ENCODE data around the gene PDGFB.

The PDGFB gene

DNA sequence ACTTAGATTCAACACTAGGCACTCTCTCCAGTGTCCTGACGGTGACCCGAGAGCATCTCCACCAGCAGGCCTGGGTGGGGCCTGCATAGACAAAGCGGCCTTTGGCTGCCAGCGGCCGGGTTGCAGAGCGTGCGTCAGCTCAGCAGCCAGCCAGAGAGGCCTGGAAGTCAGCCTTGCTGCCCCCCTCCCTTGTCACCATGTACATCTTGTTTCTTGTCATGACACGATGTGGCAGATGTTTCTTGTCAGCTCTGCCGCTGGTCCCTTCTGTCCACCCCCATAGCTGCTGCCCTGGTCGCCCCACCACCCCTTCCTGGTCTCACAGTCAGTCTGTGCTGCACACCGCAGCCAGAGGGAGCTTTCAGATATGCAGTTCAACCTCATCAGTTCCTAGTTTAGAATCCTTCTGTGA, 59.2 kb downstream of the PDGFB start:
- TF ChIP-seq CTCF (IDR thresholded peaks at IDR 0.05), result no peak

DNA sequence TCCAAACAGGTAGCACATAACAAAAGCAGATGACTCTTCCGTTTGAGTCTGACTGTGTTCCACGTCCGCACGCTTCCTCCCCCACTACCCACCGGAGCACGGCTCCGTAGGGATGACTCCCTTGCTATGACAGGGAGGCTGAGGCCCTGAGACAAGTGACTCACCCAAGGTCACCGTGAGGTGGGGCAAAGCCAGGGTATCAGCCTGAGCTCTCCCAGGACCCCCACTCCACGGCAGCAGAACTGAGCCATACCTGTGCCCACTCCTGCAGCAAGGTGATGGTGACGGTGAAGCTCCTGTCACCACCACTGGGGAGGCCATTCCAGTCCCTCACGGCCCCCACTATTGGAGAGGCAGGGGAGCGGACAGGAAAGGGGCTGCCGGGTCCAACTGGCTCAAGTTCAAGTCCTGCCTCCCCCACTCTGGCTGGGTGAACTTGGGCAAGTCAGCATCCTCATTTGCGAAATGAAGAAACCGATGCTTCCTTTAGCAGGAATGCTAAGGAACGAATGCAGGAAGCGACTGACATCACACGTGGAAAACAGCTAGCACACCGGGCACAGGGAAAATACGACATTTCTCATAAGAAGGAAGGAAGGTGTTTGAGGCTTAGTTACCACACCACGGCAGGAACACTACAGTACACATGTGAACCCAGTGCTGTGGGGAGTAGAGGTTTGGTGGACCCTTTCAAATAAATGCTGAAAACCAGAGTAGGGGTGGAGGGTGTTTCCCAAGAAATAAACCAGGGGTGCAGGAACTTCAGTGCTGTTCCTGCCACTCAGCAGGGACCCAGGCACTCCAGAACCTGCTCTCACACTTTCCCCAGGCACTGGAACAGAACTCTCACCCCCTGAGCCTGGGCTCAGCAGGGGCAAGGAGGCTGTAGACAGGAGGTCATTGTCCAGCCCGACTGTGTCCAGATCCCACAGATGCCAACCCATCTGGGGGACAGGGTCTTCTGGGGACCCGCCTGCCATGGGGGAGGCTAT, 59.9 kb downstream of the PDGFB start:
- TF ChIP-seq CTCF (IDR thresholded peaks at IDR 0.05), result no peak

GRCh38 chr22:39183991-39184585, 60.7 kb downstream of the PDGFB start:
- no peak for TF ChIP-seq CTCF (IDR thresholded peaks at IDR 0.05)

- no peak for TF ChIP-seq CTCF (IDR thresholded peaks at IDR 0.05)
These were observed 62.2 kb downstream of the PDGFB start for GRCh38 chr22:39182478-39183030.

DNA sequence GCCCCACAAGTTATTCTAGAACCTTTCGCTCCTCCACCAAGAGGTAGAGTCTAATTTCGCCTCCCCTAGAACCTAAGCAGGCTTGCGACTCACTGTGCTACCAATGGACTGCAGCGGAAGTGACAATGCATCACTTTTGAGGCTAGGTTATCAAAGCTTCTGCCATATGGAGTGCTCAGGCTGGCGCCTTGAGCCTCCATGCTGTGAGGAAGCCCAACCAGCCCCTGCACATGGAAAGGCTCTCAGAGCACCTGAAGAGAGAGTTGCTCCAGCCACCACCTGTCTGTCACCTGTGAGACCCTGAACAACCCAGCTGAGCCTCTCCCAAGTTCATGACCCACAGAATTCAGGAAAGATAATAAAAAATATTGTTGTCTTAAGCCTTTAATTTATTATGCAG, 63.0 kb downstream of the PDGFB start:
- no peak for TF ChIP-seq CTCF (IDR thresholded peaks at IDR 0.05)

- TF ChIP-seq CTCF (IDR thresholded peaks at IDR 0.05), result no peak
These were observed 63.4 kb downstream of the PDGFB start for GRCh38 chr22:39181356-39181755.

DNA sequence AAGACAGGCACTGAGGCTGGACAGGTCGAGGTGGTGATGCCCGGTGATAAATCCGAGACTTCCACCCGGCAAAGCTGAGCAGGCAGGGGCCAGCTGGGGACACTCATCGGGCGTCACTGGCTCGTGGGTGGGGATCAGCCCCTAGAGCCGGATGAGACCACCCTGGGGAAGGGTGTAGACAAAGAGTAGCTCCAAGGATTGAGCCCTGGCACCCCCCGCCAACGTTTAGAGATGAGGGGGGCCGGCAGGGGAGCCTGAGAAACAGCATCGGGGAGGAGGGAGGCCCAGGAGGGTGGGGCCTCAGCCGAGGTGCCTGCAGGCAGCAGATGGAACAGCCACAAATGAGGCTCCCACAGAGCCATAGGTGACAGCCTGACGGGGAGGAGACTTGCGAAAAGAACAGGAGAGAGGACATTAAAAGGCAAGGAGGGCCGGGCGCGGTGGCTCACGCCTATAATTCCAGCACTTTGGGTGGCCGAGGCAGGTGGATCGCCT, 64.9 kb downstream of the PDGFB start:
- TF ChIP-seq CTCF (IDR thresholded peaks at IDR 0.05), result no peak
